Measurements from ENCODE around the gene DLG1. TPM values are rescaled to one million over a fixed set of nuclear protein-coding genes. Genes with fewer than 3 reads are reported as not detected.

The DLG1 gene
- total RNA-seq, 2 donors from 2014 or later = 115 to 124 TPM

GRCh38 chr3:197262709-197263108, 35.7 kb downstream of the DLG1 start:
- Histone ChIP-seq H3K27me3 (no peaks in the 10 kb centered on the region), H3K4me1 (no peaks in the 10 kb centered on the region), H3K9ac (ENCODE audit: low read depth in 2 of 2, low read length in 2 of 2) (no peak overlapping the region), H3K4me3 (no peak overlapping the region), H3K9me3 (no peaks in the 10 kb centered on the region), H3K27ac (no peak overlapping the region), H3K36me3 (no peaks in the 10 kb centered on the region)
- intact Hi-C loops (cut with DNase I) = no loop called here
- TF ChIP-seq CTCF (IDR thresholded peaks at IDR 0.05) = no peak
- DNase-seq = no peak

GRCh38 chr3:197261164-197261509, 37.3 kb downstream of the DLG1 start:
- no peaks in the 10 kb centered on the region for H3K27me3 ChIP-seq
- no peak overlapping the region for H3K4me3 ChIP-seq
- H3K9ac ChIP-seq (ENCODE audit: low read depth in 2 of 2, low read length in 2 of 2) = no peak overlapping the region
- no peaks in the 10 kb centered on the region for H3K4me1 ChIP-seq
- DNase-seq = no peak
- no peaks in the 10 kb centered on the region for H3K36me3 ChIP-seq
- intact Hi-C loops (cut with DNase I) = no loop called here
- H3K9me3 ChIP-seq = no peaks in the 10 kb centered on the region
- no peak overlapping the region for H3K27ac ChIP-seq
- TF ChIP-seq CTCF (IDR thresholded peaks at IDR 0.05) = no peak

GRCh38 chr3:197260491-197261163, 37.8 kb downstream of the DLG1 start:
- Histone ChIP-seq H3K36me3 (no peaks in the 10 kb centered on the region), H3K9me3 (no peaks in the 10 kb centered on the region), H3K9ac (ENCODE audit: low read depth in 2 of 2, low read length in 2 of 2) (no peak overlapping the region), H3K4me3 (no peak overlapping the region), H3K27ac (no peak overlapping the region), H3K4me1 (no peaks in the 10 kb centered on the region), H3K27me3 (no peaks in the 10 kb centered on the region)
- DNase-seq = no peak
- TF ChIP-seq CTCF (IDR thresholded peaks at IDR 0.05) = no peak
- intact Hi-C loops (cut with DNase I) = no loop called here

GRCh38 chr3:197259096-197259495, 39.3 kb downstream of the DLG1 start:
- intact Hi-C loops (cut with DNase I) = loop anchor here (5.0 kb wide), 1 partner anchor 253 kb away; no protein-coding TSS in a partner anchor

GRCh38 chr3:197258168-197258755, 40.1 kb downstream of the DLG1 start:
- no peak overlapping the region for H3K27ac ChIP-seq
- no peaks in the 10 kb centered on the region for H3K36me3 ChIP-seq
- H3K27me3 ChIP-seq = no peaks in the 10 kb centered on the region
- no peaks in the 10 kb centered on the region for H3K9me3 ChIP-seq
- no peak for TF ChIP-seq CTCF (IDR thresholded peaks at IDR 0.05)
- no peak for DNase-seq
- no peak overlapping the region for H3K4me3 ChIP-seq
- intact Hi-C loops (cut with DNase I) = loop anchor here (5.0 kb wide), 1 partner anchor 254 kb away; no protein-coding TSS in a partner anchor
- H3K4me1 ChIP-seq = peaks cover 6% of the 10 kb centered on the region
- no peak overlapping the region for H3K9ac ChIP-seq (ENCODE audit: low read depth in 2 of 2, low read length in 2 of 2)

More at GRCh38 chr3:197259096-197259495, 39.3 kb downstream of the DLG1 start:
- Histone ChIP-seq H3K9me3 (no peaks in the 10 kb centered on the region), H3K36me3 (no peaks in the 10 kb centered on the region), H3K27me3 (no peaks in the 10 kb centered on the region), H3K27ac (no peak overlapping the region), H3K4me1 (peaks cover 6% of the 10 kb centered on the region), H3K4me3 (no peak overlapping the region), H3K9ac (ENCODE audit: low read depth in 2 of 2, low read length in 2 of 2) (no peak overlapping the region)
- DNase-seq = no peak
- TF ChIP-seq CTCF (IDR thresholded peaks at IDR 0.05) = no peak
